ENCODE results near the gene MSMP. TPM values are rescaled to one million over a fixed set of nuclear protein-coding genes. Genes with fewer than 3 reads are reported as not detected.

The MSMP gene
- total RNA-seq, 1 donor from 2014 or later: not detected

DNA sequence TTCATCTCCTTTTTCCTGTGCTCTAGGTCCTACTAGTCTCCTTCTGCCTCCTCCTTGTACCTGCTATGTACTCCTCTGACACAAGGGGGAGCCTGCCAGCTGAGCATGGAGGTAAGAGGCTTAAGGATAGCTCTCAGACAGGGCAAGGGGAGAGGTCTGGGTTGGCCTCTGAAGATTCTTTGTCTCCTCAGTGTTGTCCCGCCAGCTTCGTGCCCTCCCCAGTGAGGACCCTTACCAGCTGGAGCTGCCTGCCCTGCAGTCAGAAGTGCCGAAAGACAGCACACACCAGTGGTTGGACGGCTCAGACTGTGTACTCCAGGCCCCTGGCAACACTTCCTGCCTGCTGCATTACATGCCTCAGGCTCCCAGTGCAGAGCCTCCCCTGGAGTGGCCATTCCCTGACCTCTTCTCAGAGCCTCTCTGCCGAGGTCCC lies 17.9 kb downstream of the MSMP start:
- intact Hi-C loops (cut with DNase I): no loop called here
- no peaks in the 10 kb centered on the region for H3K9me3 ChIP-seq
- DNase-seq (peak; percentile 64), ATAC-seq (no peak)
- no peaks in the 10 kb centered on the region for H3K27me3 ChIP-seq (ENCODE audit: low read depth)
- peak overlapping the region; percentile 38 for H3K27ac ChIP-seq
- H3K4me1 ChIP-seq: peaks cover 18% of the 10 kb centered on the region
- H3K4me3 ChIP-seq: no peak overlapping the region
- TF ChIP-seq, protein P1, sequence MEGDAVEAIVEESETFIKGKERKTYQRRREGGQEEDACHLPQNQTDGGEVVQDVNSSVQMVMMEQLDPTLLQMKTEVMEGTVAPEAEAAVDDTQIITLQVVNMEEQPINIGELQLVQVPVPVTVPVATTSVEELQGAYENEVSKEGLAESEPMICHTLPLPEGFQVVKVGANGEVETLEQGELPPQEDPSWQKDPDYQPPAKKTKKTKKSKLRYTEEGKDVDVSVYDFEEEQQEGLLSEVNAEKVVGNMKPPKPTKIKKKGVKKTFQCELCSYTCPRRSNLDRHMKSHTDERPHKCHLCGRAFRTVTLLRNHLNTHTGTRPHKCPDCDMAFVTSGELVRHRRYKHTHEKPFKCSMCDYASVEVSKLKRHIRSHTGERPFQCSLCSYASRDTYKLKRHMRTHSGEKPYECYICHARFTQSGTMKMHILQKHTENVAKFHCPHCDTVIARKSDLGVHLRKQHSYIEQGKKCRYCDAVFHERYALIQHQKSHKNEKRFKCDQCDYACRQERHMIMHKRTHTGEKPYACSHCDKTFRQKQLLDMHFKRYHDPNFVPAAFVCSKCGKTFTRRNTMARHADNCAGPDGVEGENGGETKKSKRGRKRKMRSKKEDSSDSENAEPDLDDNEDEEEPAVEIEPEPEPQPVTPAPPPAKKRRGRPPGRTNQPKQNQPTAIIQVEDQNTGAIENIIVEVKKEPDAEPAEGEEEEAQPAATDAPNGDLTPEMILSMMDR (IDR thresholded peaks at IDR 0.05): peak; percentile 73
- H3K36me3 ChIP-seq: peaks cover 72% of the 10 kb centered on the region

DNA sequence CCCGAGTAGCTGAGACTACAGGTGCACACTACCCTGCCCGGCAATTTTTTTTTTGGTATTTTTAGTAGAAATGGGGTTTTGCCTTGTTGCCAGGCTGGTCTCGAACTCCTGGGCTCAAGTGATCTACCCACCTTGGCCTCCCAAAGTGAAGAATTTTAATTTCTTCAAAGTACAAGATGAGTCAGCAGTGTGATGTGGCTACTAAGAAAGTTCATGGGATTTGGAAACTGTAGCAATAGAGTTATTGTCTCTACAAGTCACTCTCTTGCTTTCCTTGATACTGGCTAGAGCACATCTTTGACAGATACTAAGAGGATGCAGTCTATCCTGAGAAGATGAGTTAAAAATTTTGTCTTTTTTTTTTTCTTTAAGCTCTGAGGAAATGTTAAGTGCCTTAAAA lies 20.0 kb downstream of the MSMP start:
- peaks cover 38% of the 10 kb centered on the region for H3K4me1 ChIP-seq
- peaks cover 51% of the 10 kb centered on the region for H3K36me3 ChIP-seq
- H3K4me3 ChIP-seq: no peak overlapping the region
- DNase-seq (no peak), ATAC-seq (no peak)
- no peak overlapping the region for H3K27ac ChIP-seq
- intact Hi-C loops (cut with DNase I): no loop called here
- H3K9me3 ChIP-seq: no peaks in the 10 kb centered on the region
- TF ChIP-seq, protein P1 (IDR thresholded peaks at IDR 0.05): no peak
- no peaks in the 10 kb centered on the region for H3K27me3 ChIP-seq (ENCODE audit: low read depth)

DNA sequence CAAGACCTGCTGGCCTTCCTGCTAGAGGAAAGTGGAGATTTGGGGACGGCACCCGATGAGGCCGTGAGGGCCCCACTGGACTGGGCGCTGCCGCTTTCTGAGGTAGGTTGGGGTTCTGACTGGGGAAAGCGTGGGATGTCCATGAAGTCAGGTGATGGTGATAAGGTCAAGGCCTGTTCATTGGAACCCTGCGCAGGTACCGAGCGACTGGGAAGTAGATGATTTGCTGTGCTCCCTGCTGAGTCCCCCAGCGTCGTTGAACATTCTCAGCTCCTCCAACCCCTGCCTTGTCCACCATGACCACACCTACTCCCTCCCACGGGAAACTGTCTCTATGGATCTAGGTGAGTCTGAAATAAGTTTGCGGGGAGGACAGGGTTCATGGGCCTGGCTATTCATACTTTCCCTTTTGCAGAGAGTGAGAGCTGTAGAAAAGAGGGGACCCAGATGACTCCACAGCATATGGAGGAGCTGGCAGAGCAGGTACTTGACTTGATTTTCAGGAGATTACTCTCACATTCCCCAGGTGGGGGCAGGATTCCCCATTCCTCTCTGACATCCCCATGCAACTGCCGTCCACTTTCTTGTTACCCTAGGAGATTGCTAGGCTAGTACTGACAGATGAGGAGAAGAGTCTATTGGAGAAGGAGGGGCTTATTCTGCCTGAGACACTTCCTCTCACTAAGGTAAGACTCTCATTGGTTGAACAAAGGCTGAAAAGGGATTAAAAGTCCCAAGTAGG lies 21.1 kb downstream of the MSMP start:
- Histone ChIP-seq H3K4me1 (peaks cover 50% of the 10 kb centered on the region), H3K36me3 (peaks cover 39% of the 10 kb centered on the region), H3K4me3 (peak overlapping the region; percentile 84), H3K27ac (peak overlapping the region; percentile 97), H3K27me3 (ENCODE audit: low read depth) (no peaks in the 10 kb centered on the region), H3K9me3 (no peaks in the 10 kb centered on the region)
- DNase-seq (no peak), ATAC-seq (peak in 1 of 2 donors; percentile 2)
- intact Hi-C loops (cut with DNase I): no loop called here
- TF ChIP-seq, protein P1 (IDR thresholded peaks at IDR 0.05): no peak

DNA sequence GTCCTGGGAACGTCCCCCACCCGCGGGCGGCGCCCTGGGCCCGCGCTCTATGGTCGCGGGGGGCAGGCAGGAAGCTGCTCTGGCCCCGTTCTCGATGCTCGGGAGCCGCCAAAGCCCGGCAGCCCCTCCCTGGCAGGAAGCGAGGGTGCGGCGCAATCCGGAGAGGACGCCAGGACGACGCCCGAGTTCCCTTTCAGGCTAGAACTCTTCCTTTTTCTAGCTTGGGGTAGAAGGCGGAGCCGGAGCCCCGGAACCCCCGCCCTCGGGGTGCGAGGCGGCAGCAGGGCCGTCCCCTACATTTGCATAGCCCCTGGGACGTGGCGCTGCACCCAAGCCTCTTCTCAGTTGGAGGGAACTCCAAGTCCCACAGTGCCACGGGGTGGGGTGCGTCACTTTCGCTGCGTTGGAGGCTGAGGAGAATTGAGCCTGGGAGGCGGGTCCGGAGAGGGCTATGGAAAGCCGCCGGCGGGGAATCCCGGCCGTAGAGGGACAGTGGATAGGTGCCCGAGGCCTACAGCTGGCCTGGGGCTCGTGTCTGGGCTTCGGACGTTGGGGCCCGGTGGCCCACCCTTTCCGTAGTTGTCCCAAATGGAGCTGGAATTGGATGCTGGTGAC lies 21.8 kb downstream of the MSMP start, which contains the start of the genes CREB3 and TLN1:
TSS of gene CREB3 (plus strand) at position 482 of the 615 bp plus-strand sequence. CDS start at position 589, 107 bp downstream.
TSS of gene TLN1 (minus strand) at position 11 of the 615 bp plus-strand sequence. CDS start 6,501 bp downstream, outside the sequence.
- TF ChIP-seq, protein P1 (IDR thresholded peaks at IDR 0.05): peak; percentile 15
- intact Hi-C loops (cut with DNase I): no loop called here
- peak; percentile 93 to 96 for ATAC-seq
- Histone ChIP-seq H3K4me3 (peak within 1 kb of the TSS; percentile 84), H3K27me3 (ENCODE audit: low read depth) (no peaks in the 10 kb centered on the region), H3K4me1 (peaks cover 56% of the 10 kb centered on the region), H3K27ac (peak within 1 kb of the TSS; percentile 97), H3K9me3 (no peaks in the 10 kb centered on the region), H3K36me3 (peaks cover 32% of the 10 kb centered on the region)
- peak; percentile 99 for DNase-seq

DNA sequence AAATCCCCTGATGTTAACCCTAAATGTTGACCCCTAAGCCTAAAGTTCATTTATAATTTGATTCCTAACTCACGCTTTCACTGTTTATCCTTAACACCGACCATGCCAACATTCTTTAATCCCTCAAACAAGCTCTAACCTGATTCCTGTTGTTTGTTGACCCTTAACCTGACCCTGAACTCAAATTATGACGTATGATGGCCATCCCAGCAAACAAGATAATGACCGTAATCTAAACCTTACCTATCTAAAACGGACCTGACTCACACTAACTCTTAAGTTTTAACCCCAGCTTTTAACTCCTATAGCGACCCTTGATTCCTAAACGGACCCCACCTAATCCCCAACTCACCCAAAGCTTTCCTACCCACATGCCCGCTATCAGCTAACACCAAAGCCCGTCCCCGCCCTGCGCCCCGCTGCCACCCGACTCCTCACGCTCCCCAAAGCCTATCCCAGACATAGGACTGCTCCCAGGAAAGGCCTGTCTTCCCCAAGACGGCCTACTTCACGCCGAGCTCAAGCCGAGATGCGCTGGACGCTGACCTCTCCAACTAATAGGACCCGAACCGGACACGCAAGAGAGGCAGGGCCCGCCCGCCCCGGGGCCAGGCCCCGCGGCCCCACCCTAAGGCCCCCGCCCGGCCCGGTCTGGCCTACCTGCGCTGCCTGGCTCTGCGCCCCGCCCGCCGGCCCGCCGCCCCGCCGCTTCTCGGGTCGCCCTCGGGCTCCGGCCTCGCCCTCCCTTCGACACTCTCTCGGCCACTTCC lies 22.5 kb downstream of the MSMP start:
- Histone ChIP-seq H3K9me3 (no peaks in the 10 kb centered on the region), H3K4me3 (peak overlapping the region; percentile 84), H3K36me3 (peaks cover 28% of the 10 kb centered on the region), H3K4me1 (peaks cover 63% of the 10 kb centered on the region), H3K27ac (peak overlapping the region; percentile 97), H3K27me3 (ENCODE audit: low read depth) (no peaks in the 10 kb centered on the region)
- intact Hi-C loops (cut with DNase I): no loop called here
- ATAC-seq (no peak), DNase-seq (no peak)
- TF ChIP-seq, protein P1 (IDR thresholded peaks at IDR 0.05): no peak

Measured in lower lobe of right lung (tissue), 2 donors.